ENCODE measurements around the gene ZFYVE28.
"Not testable (repeated sequence)": the region's sequence is repeated elsewhere in the genome, so short reads cannot be mapped to it uniquely, and the experiment has no call there.

ZFYVE28 gene

DNA sequence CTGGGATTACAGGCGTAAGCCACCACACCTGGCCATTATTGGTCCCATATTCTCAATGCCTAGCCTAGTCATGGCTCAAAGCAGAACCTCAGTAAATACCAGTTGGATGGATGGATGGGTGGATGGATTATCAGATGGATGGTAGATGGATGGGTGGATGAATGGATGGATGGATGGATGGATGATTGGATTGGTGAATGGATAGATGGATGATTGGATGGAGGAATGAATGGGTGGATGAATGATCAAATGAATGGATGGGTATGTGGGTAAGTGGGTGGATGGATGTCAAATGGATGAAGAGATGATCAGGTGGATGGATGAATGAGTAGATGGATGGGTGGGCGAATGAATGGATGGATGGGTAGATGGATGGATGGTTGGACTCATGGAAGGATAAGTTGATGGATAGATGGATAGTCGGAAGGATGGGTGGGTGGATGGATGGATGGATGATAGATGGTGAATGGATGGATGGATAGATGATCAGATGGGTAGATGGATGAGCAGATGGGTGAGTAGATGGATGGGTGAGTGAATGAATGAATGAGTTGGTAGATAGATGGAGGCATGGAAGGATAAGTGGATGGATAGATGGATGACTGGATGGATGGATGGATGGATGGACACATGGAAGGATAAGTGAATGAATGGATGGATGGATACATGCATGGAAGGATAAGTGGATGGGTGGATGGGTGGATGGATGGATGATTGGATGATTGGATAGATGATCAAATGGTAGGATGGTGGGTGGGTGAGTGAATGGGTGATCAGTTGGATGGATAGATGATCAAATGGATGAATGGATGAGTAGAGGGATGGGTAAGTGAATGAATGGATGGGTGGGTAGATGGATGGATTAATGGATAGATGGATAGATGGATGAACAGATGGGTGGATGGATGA, 28.5 kb upstream of the ZFYVE28 start:
- DNase-seq = no peak

DNA sequence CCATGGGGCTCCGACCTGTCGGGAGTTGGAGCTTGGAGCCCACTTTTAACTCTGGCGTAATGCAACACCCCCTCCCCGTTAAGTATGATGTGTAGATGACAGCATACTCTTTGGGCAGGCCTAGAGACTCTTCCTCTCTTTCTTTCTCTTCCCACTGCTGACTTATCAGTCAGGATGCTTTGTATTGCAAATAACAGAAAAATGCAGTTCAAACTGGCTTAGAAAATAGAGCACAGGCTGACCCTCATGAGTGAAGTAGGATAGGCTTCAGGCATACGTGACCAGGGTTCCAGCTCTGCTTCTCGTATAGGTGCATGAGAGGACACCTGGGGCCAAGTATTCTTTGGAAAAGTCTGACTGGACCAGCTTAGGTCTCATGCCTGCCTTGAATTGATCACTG, 27.1 kb upstream of the ZFYVE28 start:
- no peak for DNase-seq

DNA sequence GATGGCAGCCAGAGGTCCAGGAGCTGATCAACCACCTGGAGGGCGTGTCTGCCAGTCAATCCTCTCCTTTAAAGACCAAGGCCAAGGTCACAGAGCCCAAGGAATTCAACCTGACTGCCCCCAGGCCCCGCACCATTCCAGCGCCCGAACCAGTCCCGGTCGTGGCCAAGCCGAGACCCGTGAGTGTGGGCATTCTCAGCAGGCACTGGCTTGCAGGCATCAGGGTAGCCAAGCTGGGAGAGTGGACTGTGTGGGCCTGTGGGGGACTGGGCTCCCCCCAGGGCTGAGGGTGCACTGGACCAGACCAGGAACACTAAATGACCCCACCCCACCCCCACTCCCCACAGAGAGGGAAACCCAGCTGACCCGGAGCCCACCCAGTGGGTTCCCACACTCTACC, 26.7 kb upstream of the ZFYVE28 start:
- DNase-seq = no peak

DNA sequence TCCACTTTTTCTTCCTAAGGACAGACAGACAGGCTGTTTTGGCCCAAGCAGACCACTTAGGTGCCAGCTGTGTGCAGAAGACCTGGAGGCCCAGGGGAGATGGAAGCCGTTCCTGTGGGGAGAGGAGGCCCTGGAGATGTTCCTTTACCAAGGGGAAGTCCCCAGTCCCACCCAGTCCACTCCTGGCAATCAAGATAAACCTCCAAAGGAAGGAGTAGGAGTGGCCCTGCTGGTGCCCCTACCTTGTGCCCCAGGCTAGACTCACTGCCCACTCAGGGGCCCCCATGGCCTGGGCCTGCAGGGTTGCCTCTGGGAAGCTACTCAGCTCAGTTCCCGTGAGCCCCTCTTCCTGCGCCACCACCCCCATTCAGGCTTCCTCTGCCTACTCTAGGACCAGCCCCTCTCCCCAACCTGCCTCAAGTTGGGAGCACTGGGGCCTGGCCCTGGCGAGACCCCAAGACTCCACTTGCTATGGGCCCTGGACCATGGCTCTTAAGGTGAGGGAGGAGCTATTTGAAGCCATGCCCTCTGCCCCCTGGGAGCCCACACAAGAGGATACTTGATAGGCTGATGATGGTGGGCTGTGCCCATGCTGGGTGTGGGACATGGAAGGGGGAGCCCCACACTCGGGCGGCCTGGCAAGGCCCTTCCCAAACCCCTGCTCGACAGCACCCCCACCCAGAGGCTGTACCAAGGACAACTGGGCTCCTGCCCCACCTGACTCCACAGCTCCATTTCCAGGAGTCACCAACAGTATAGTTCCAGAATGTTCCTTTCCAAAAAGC, 25.7 kb upstream of the ZFYVE28 start:
- DNase-seq = no peak

DNA sequence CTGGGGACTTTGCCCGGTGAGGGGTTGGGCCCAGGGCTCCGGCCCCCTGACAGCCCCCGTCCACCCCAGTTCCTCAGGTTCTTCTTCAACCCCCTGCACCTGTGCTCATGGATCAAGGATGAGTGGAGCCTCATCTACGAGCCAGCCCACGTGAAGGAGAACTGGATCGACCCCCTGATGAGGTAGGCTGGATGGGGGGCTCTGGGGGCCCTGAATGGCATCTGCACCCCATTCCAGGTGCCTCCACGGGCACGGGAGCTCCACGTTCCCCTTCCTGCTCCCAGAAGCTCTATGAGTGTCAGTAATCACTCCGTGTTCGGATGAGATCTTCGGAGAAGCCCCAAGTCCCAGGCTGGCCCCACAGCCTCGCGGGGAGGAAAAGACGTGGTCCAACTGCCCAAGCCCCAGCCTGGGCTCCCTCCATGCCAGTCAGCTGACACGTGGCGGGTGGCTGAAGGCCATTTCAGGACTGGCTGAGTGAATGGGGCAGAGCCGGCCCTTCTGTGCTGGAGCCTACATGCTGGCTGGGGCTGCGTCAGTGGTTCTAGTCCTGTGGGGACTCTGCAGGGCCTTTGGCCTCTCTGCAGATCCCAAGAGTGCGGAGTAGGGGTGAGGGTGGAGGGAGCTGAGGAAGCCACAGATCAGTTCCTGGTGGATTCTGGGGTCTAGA, 24.8 kb upstream of the ZFYVE28 start:
- no peak for DNase-seq

DNA sequence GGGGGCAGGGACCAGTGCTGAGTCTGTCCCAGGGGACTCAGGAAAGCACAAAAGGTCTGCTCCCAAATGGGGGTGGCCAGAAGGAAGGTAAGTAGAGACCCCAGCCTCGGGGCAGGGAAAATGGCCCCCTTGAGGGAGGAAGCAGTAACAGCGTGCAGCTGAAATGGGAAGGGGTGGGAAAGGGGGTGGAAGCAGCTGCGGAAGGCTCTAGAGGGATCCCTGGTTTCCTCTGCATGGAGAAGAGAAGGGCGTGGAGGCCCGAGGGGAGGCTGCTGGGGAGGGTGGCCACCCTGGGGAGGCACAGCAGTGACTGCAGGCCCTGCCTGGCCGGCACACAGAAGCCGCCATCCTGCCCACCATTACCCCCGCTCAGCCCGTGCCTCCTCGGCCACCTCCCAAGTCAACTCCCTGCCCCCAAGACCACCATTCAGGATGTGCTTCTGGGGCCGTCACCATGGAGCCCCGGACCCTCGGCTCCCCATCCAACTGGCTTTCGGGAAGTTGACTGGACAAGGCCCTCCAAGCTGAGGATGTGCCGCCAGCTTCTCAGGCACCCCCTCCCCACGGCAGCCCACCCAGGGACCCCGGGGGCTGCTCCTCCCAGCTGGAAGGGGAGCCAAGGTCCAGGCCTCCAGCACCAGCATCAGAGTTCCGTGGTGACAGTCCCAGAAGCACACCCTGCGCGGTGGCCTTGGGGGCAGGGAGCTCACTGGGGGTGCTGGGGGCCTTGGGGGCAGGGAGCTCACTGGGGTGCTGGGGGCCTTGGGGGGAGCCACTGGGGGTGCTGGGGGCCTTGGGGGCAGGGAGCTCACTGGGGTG, 23.9 kb upstream of the ZFYVE28 start:
- no peak for DNase-seq

DNA sequence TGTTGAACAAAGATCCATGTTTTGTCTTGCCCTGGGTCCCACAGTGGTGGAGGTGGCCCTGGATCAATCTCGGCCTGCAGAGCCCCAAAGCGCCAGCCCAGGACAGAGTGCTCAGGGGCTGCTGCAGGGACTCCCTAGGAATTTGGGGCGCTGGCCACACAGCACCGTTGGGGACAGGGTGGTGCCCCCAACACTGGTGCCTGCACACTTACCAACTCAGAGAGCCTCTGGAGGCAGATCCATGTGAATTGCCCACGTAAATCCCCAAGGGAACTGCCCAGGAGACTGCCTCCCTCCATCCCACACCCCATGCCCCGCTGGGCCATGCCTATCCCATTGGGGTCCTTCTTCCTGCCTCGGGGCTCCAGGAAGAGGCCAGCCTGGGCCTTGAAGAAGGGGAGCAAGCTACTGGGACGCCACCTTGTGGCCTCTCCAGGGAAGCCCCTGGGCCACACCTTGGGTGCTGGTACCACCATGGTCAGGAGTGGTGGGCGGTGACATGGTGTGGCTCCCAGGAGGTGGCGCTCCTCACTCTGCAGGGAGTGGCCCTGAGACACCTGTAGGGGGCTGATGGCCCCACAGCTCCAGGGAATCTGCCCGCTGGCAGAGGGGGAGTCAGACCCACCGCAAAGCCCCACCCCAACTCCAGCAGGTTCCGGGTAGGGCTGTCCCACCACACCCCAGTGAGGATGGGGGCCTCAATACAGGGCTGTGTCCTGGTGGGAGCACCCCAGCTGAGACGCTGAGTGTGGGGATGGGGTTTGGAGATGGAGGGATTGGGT, 23.1 kb upstream of the ZFYVE28 start:
- peak in 3 of 56 donors; percentile 25 to 38 (median 29) for DNase-seq

DNA sequence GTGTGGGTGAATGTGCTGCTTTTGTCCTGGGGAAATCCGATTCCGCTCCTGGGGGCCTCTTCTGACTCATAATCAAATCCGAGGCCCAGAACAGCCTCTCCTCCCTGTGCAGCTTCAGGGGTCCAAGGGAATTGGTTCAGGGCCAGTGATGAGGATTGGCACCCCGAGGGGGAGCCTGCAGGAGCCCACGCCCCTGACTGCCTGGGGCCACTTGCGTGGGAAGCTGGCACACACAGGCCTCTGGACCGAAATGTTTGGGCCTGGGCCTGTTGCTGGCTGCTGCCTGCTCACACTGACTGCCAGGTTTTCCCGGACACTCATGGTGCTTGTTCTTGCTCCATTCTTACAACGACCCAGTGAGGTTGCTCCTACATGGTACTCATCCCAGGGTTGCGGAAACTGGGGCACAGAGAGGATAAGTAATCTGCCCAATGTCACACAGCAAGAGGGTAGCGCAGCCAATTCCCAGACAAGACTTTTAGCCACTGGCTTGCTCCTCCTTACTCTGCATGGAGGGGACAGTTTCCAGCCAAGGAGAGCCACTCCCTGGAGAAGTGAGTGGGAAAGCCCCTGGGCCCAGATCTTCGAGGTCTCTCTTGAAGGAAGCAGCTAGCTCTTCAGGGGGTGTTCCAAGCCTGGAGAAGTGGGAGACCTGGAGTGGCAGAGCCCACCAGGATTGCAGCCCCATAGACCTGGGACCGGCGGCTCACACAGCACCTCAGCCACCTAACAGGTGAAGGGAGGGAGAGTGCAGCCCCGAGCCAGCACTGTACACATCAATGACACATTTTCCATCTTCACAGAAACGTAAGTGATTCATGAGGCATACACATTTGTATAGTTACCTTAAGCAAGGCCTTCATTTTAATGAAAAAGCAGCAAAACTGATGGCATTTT, 20.6 kb upstream of the ZFYVE28 start:
- DNase-seq = peak in 18 of 56 donors; percentile 10 to 70 (median 33)

DNA sequence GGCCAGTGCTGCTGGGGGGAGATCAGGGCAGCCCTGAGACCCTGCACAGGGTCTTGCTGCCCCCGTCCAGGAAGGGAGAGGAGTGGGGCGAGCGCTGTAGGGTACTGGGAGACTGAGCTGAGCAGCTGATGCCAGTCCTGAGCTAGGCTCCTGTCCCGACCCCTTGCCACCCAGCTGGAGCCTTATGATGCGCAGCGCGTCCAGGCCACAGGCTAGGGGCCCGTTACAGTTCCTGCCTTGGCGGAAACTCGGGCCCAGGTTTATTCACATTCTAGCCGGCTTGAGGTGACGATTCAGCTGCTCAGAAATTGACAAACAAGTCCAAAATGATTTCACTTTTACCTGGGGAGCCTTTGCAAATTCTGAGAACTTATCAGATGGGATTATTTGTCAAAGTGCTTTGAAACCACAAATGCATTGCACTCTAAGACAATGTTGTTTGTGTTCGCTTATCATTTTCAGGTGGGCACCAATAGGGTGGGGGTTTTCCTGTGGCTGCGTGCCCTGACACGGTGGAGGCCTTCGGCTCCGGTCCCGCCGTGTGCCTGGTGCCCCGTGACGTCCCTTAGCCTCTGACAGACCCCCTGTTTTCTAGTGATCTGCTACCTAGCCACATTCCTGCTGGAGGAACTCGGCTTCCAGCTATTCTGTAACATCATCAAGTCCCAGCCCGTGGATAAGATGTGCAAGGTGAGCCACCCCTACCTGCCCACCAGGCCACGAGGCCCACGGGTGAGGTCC, 19.2 kb upstream of the ZFYVE28 start:
- no peak for DNase-seq

DNA sequence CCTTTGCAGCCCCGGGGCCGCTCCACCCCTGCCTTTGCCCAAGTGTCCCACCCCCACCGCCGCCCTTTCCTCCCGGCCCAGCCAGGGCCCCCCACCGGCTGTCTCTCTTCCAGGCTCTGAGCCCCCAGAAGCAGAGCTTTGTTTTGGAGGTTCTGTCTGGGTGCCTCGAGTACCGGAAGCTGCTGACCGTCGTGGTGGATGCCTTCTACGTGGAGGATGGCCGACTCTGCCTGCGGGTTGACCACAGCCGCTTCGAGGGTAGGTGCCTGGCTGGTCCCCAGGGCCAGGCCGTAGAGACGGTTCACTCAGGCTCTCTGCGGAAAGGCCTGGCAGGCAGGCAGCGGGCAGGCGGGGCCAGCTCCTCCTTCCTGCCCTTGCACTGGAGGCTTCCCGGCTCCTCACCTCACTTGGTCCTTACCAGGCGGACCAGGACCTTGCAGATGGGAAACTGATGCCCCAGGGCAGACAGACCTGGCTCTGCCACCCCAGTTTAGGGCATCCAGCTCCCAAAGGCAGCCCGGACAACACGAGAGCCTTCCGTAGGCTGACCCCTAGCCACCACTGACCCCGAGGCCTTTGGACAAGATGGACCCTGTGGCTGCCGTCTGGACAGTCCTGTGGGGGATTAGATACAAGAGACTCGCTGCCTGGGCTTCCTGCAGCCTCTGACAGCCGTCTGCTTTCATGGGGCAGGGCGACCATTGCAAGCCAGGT, 18.5 kb upstream of the ZFYVE28 start:
- DNase-seq = no peak

DNA sequence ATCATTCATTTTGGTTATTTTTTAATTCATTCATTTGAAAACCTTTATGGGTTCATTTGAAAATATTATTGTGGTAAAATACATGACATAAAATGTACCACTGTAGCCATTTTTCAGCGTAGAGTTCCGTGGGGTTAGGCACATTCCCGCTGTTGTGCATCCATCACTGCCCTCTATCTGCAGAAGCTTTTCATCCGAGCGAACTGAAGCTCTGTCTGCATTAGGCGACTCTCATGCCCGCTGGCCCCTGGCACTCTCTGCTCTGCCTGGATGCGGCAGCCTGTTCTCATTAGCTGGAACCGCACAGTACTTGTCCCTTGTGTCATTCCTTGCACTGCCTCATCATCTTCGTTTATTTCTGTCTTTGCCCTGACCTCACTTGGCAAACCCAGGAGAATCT, 17.9 kb upstream of the ZFYVE28 start:
- DNase-seq = peak in 32 of 56 donors; percentile 16 to 79 (median 44)

DNA sequence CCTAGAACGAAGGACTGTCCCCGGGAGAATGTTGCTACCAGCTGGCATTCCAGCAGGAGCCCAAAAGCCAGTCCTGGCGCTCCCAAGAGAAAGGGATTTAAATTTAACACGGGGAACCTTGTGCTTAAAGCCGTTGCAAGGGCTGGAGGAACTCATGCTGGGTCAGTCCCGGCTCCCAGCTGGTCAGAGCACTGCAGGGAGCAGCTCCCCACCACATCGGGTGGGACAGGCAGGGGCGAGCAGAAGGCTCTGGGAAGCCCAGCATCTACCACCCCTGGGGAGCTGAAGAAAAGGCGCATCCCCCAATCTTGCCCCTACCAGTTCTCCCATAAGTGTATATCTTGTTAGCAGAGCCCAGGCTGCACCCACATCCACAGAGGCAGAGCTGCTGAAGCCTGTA, 16.0 kb upstream of the ZFYVE28 start:
- DNase-seq = no peak

DNA sequence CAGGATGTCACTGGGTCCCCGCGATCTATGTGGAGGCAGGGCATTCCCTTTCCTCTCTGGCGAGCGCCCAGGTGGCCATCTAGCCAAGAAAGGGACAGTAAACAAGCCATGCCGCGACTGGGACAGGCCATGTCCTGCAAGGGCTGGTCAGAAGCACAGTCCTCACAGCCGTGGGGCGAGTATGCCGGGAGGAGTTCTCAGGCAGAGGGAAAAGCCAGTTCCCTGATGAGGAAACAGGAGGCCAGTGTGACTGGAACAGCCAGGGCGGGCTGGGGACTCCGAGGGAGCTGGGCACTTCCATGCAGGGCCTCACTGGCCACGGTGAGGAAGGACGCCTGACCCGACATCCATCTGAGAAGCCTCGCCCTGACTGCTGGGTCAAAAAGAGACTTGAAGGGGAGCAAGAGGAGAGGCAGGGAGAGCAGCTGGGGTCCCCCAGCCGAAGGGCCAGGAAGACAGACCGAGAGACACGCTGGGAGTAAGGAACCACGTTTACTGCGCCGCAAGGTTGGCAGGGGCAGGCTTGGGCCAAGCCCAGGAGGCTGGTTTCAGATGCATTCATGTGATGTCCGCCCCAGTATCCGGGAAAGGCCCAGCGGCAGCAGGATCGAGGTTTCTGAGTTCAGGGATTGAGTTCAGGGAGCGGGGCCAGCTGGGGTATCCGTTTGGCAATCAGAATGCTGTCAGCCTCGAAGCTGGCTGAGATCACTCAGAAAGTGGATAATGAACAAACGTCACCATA, 15.3 kb upstream of the ZFYVE28 start:
- peak in 25 of 56 donors; percentile 18 to 67 (median 40) for DNase-seq

DNA sequence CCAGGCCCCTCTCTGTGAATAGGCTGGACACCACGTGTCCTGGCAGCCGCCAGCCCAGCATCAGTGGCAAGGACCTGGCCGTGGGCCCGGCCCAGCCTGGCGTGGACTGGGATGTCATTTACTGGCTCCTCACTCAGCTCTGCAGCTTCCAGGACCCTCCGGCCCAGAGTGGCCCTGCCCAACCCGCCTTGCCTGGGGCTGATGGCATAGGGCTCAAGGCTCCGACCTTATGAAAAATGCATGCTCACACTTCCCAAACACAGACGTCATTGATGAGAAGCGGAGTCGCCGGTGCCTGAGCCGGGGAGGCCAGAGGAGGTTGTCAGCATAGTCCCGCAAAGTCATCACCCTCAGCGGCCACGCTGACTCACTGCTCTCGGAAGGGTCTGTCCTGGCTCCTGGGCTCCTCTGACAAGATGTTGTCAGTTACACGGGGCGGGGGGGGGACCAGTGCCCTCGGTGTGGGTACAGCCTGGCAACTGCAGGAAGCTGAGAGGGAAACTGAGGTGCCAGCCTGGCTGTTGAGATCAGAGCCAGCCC, 14.6 kb upstream of the ZFYVE28 start:
- DNase-seq = peak; percentile 26 to 96 (median 77)

DNA sequence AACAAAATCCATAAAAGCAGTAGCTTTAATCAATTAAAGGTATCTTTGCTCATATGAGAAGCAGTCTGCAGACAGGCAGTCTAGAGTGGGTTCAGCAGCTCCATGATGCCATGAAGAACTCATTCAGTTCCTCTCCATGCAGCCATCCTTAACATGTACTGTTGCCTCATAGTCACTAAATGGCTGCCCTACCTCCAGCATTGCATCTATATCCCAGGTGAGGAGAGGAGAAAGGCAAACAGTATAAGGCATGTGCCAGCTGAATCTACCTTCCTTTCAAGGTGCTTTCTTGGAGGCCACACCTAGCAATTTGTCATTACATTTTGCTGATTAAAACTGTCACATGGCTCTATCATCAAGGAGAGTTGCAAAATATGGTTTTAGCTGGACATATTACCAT, 13.6 kb upstream of the ZFYVE28 start:
- DNase-seq = no peak

DNA sequence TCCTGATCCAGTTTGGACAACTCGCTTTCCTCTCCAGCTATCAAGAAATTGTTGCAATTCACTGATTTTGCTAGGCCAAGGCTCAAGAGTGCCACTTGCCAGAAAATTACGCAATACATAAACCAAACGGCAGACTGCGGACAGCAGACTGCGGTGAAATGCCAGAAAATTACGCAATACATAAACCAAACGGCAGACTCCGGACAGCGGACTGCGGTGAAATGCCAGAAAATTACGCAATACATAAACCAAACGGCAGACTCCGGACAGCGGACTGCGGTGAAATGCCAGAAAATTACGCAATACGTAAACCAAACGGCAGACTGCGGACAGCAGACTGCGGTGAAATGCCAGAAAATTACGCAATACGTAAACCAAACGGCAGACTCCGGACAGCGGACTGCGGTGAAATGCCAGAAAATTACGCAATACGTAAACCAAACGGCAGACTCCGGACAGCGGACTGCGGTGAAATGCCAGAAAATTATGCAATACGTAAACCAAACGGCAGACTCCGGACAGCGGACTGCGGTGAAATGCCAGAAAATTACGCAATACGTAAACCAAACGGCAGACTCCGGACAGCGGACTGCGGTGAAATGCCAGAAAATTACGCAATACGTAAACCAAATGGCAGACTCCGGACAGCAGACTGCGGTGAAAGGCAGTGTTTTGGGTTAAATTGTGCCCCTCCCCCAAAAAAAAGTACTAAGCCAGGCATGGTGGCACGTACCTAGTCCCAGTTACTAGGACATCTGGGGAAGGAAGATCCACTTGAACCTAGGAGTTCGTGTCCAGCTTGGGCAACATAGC, 11.7 kb upstream of the ZFYVE28 start:
- DNase-seq = not testable (repeated sequence)

Data from nucleus accumbens (tissue), 56 donors.